SK-N-MC (cell line): ENCODE data around the gene TANGO6.

Source experiments
- EZH2 ChIP-seq: fragments of 200-600 bp; sonication (generic); IDR thresholded peaks from one replicate; pipeline ENCODE4 v1.6.1; 2017; ENCODE audit warnings: antibody characterized with exemption
- FOXP2 ChIP-seq: optimal IDR thresholded peaks from 2 replicates; pipeline ENCODE3; 2011; ENCODE audit warnings: mild to moderate bottlenecking, moderate library complexity; ENCODE audit not compliant: insufficient read depth; ENCODE audit errors: extremely low read length, control extremely low read depth
- POLR2AphosphoS5 ChIP-seq: IDR thresholded peaks from 2 replicates; pipeline ENCODE4 v1.6.1; 2012; ENCODE audit warnings: mild to moderate bottlenecking, low read depth, low read length, borderline replicate concordance

GRCh38 chr16:68866933-68867332 lies 23.6 kb downstream of the TANGO6 start:
- TF ChIP-seq EZH2 (no peak), FOXP2 (no peak), POLR2AphosphoS5 (no peak)
